Measurements from ENCODE around the gene EWSR1.
"Not testable (repeated sequence)": the region's sequence is repeated elsewhere in the genome, so short reads cannot be mapped to it uniquely, and the experiment has no call there.

The EWSR1 gene

GRCh38 chr22:29267858-29268510 is at the start of gene EWSR1, which contains the start of gene RHBDD3:
EWSR1 (plus strand) TSS chr22:29268268; CDS start chr22:29268337, 69 bp downstream.
RHBDD3 (minus strand) TSS chr22:29267981; CDS start chr22:29265626, 2,355 bp downstream.
- DNase-seq (ENCODE audit: low spot score), result peak; percentile 99

- no peak for DNase-seq (ENCODE audit: low spot score)
Measured at GRCh38 chr22:29218758-29219408, 49.2 kb upstream of the EWSR1 start.

GRCh38 chr22:29219409-29219782 is 48.7 kb upstream of the EWSR1 start:
- not testable (repeated sequence) for DNase-seq (ENCODE audit: low spot score)

GRCh38 chr22:29219881-29220670 is 48.0 kb upstream of the EWSR1 start:
- no peak for DNase-seq (ENCODE audit: low spot score)

- DNase-seq (ENCODE audit: low spot score), result no peak
Measured at GRCh38 chr22:29224121-29224858, 43.8 kb upstream of the EWSR1 start.

GRCh38 chr22:29224859-29225410 is 43.1 kb upstream of the EWSR1 start:
- no peak for DNase-seq (ENCODE audit: low spot score)

- no peak for DNase-seq (ENCODE audit: low spot score)
Measured at GRCh38 chr22:29225422-29226090, 42.5 kb upstream of the EWSR1 start.

- DNase-seq (ENCODE audit: low spot score), result no peak
Measured at GRCh38 chr22:29226351-29226981, 41.6 kb upstream of the EWSR1 start.

- DNase-seq (ENCODE audit: low spot score), result no peak
Measured at GRCh38 chr22:29230972-29231875, 36.8 kb upstream of the EWSR1 start.

GRCh38 chr22:29231971-29232959 is 35.8 kb upstream of the EWSR1 start:
- DNase-seq (ENCODE audit: low spot score), result no peak

- DNase-seq (ENCODE audit: low spot score), result no peak
Measured at GRCh38 chr22:29233277-29233877, 34.7 kb upstream of the EWSR1 start.

GRCh38 chr22:29240481-29240880 is 27.6 kb upstream of the EWSR1 start:
- not testable (repeated sequence) for DNase-seq (ENCODE audit: low spot score)

- DNase-seq (ENCODE audit: low spot score), result no peak
Measured at GRCh38 chr22:29243874-29244446, 24.1 kb upstream of the EWSR1 start.

- no peak for DNase-seq (ENCODE audit: low spot score)
Measured at GRCh38 chr22:29244785-29245625, 23.1 kb upstream of the EWSR1 start.

GRCh38 chr22:29245626-29246385 is 22.3 kb upstream of the EWSR1 start:
- peak; percentile 82 for DNase-seq (ENCODE audit: low spot score)

GRCh38 chr22:29247891-29248290 is 20.2 kb upstream of the EWSR1 start:
- DNase-seq (ENCODE audit: low spot score), result not testable (repeated sequence)
